Esophagus muscularis mucosa (tissue), 4 donors: ENCODE results near the gene C14orf119. TPM values are rescaled to one million over a fixed set of nuclear protein-coding genes. Genes with fewer than 3 reads are reported as not detected.

ENCODE experiments used
- DNase-seq: peaks from one replicate; pipeline ENCODE4 v3.0.0-alpha.2; 2017; ENCODE audit errors: extremely low spot score
- H3K27ac ChIP-seq, 4 donors: fragments of 200-600 bp; sonication (generic); replicated peaks in 1 of 4; 1 replicate in 3 of 4; 2 replicates in 1 of 4; pipeline ENCODE4 v1.5.1; 2016 to 2019; ENCODE audit warnings: mild to moderate bottlenecking in 1 of 4
- H3K27me3 ChIP-seq, 4 donors: fragments of 200-600 bp; sonication (generic); one replicate each; pipeline versions ENCODE4 v1.5.1 to v1.6.0; 2016 to 2019
- H3K36me3 ChIP-seq, 4 donors: fragments of 200-600 bp; sonication (generic); one replicate each; pipeline ENCODE4 v1.5.1; 2016 to 2019
- H3K4me1 ChIP-seq, 4 donors: fragments of 200-600 bp; sonication (generic); one replicate each; pipeline ENCODE4 v1.5.1; 2016 to 2019
- H3K4me3 ChIP-seq, 4 donors: fragments of 200-600 bp; sonication (generic); 1 replicate in 2 of 4; 2 replicates in 2 of 4; pipeline ENCODE4 v1.5.1; 2016 to 2019; ENCODE audit warnings: mild to moderate bottlenecking in 4 of 4, moderate library complexity in 1 of 4
- H3K9me3 ChIP-seq, 4 donors: fragments of 200-600 bp; sonication (generic); 1 replicate in 3 of 4; 2 replicates in 1 of 4; pipeline ENCODE4 v1.5.1; 2016 to 2019
- EP300 ChIP-seq: sonication (generic); formaldehyde crosslinking; IDR thresholded peaks from one replicate; pipeline ENCODE4 v1.6.1; 2017; ENCODE audit warnings: antibody characterized with exemption
- POLR2A ChIP-seq: fragments of 450-650 bp; IDR thresholded peaks from one replicate; pipeline ENCODE4 v1.6.1; 2017; ENCODE audit warnings: antibody characterized with exemption, moderate library complexity, mild to moderate bottlenecking, low read depth
- POLR2AphosphoS5 ChIP-seq, 2 donors: sonication (generic); formaldehyde crosslinking; IDR thresholded peaks; one replicate each; pipeline ENCODE4 v1.6.1; 2017; ENCODE audit warnings: antibody characterized with exemption in 2 of 2
- WGBS: methylation state at CpG from one replicate; pipeline ENCODE4 v1.1.5; 2018; 5-methylcytosine and 5-hydroxymethylcytosine counted together
- intact Hi-C: fragments of 100-400 bp; cut with DNase I; formaldehyde crosslinking; loops from one replicate; pipeline ENCODE4 v1.15.1; 2023
- total RNA-seq, 4 donors: library from RNA; depleted of rRNA; stranded (reverse); fragments of >200 nt; gene quantifications; one replicate each; pipeline versions ENCODE4 v1.1.0 to v1.2.1, GENCODE V29; 2016
- TF ChIP-seq, protein P1 (sequence below), 3 experiments: fragments of 200-600 bp in 2 of 3; fragments of 450-650 bp in 1 of 3; sonication (generic) in 2 of 3; IDR thresholded peaks; one replicate each; pipeline ENCODE4 v1.5.1; 2017 to 2019; ENCODE audit warnings: antibody characterized with exemption in 3 of 3, mild to moderate bottlenecking in 2 of 3, moderate library complexity in 1 of 3

Gene C14orf119
- total RNA-seq, 4 donors from 2014 or later: 21.2 to 42.5 (median 34.0) TPM

DNA sequence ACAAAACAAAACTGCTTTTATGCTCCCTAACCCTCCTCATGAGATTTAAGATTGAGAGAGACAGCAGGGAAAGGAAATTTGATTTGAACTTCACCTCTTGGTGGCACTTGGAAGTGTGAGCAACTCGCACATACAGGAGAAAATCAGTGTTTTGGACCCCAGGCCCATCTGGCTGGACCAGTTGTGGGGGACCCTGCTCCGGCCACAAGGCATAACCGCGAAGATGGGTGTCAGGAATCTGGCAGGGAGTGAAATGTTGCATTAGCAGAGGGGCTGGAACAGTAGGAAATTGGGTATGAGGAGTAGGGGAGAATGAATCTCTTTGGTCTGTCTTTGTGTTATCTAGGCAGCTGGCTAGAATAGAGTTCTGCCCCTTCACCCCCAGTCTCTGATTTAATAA, 8.3 kb downstream of the C14orf119 start:
- Histone ChIP-seq H3K4me3 (no peak overlapping the region), H3K9me3 (no peaks in the 10 kb centered on the region), H3K4me1 (peaks cover 0 to 14% (median 2%) of the 10 kb centered on the region in 4 donors), H3K27ac (no peak overlapping the region), H3K36me3 (peaks cover 0 to 11% (median 9%) of the 10 kb centered on the region in 4 donors), H3K27me3 (no peaks in the 10 kb centered on the region)
- intact Hi-C loops: no loop called here
- 75% methylated on average over 4 of the region's 4 CpGs for WGBS
- DNase-seq: no peak
- TF ChIP-seq POLR2AphosphoS5 (IDR thresholded peaks at IDR 0.05) (no peak), EP300 (no peak), POLR2A (no peak)
- TF ChIP-seq, protein P1, sequence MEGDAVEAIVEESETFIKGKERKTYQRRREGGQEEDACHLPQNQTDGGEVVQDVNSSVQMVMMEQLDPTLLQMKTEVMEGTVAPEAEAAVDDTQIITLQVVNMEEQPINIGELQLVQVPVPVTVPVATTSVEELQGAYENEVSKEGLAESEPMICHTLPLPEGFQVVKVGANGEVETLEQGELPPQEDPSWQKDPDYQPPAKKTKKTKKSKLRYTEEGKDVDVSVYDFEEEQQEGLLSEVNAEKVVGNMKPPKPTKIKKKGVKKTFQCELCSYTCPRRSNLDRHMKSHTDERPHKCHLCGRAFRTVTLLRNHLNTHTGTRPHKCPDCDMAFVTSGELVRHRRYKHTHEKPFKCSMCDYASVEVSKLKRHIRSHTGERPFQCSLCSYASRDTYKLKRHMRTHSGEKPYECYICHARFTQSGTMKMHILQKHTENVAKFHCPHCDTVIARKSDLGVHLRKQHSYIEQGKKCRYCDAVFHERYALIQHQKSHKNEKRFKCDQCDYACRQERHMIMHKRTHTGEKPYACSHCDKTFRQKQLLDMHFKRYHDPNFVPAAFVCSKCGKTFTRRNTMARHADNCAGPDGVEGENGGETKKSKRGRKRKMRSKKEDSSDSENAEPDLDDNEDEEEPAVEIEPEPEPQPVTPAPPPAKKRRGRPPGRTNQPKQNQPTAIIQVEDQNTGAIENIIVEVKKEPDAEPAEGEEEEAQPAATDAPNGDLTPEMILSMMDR (IDR thresholded peaks at IDR 0.05): no peak

DNA sequence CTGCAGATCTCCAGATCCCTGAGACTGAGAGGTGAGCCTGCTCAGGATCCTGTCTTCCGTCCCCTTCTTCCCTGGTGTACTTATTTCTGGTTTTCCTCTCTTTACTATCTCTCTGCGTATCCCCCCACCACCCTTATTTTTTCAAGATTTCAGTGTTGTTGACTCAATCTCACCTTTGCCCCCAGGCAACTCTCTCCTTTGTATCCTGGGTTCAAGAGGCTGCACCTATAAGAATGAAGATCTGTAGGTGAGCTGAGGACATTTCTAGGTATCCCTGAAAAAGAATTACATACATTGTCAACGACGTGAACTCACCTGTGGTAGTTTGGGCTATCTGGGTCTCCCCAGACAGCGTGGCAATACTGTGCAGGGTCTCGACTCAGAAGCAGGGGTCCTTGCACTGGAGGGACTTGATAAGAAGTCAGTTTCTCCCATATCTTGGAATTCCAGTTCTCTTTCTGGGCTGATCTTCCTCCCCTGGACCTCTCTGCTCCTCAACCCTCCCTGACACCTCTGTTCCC, 8.8 kb downstream of the C14orf119 start:
- no peaks in the 10 kb centered on the region for H3K9me3 ChIP-seq
- peaks cover 0 to 5% (median 3%) of the 10 kb centered on the region in 4 donors for H3K36me3 ChIP-seq
- WGBS: 91% methylated on average over 6 of the region's 6 CpGs
- peaks cover 0 to 13% (median 2%) of the 10 kb centered on the region in 4 donors for H3K4me1 ChIP-seq
- no peak overlapping the region for H3K27ac ChIP-seq
- intact Hi-C loops: no loop called here
- no peak for DNase-seq
- H3K4me3 ChIP-seq: no peak overlapping the region
- no peaks in the 10 kb centered on the region for H3K27me3 ChIP-seq
- TF ChIP-seq, protein P1 (IDR thresholded peaks at IDR 0.05): no peak
- no peak for TF ChIP-seq POLR2AphosphoS5 (IDR thresholded peaks at IDR 0.05)

DNA sequence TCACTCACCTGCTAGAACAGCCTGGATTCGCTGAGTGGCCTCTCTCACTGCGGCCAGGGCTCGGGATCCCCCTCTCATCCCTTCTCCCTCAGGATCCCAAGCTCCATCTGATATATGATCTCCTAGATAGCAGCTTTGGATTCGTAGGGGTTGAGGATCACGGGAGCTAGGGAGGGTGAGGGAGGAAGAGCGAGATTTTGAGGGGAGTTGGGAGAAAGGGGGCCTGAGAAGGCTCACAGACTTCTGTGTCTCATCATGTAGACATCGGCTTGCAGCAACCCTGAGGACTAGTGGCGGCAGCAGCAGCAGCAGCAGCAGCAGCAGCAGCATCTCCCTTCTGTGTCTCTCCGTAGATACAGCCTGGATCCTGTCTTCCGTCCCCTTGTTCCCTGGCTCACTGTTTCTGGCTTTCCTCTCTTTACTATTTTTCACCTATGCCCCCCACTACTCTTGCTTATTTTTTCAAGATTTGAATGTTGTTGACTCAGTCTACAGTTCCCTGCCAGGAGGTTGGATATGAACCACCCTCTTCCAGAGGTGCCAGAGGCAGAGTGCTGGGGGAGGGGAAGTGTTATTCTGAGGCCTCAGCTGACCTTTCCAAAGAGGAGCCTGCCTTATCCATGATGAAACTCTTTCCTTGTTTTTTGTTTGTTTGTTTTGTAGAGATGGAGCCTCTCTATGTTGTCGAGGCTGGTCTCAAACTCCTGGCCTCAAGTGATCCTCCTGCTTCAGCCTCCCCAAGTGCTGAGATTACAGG, 9.5 kb downstream of the C14orf119 start, which contains the start of gene CIROP:
Gene CIROP, minus strand, starts transcription at position 399 of the 757 bp plus-strand sequence. Its CDS starts 69 bp downstream, at position 330.
- intact Hi-C loops: no loop called here
- Histone ChIP-seq H3K27me3 (no peaks in the 10 kb centered on the region), H3K4me1 (peaks cover 0 to 9% (median 0%) of the 10 kb centered on the region in 4 donors), H3K4me3 (no peak within 1 kb of the TSS), H3K36me3 (no peaks in the 10 kb centered on the region), H3K27ac (no peak within 1 kb of the TSS), H3K9me3 (no peaks in the 10 kb centered on the region)
- TF ChIP-seq, protein P1 (IDR thresholded peaks at IDR 0.05): no peak
- no peak for TF ChIP-seq EP300
- TF ChIP-seq POLR2AphosphoS5 (IDR thresholded peaks at IDR 0.05): no peak
- no peak for DNase-seq
- 56% methylated on average over 11 of the region's 11 CpGs for WGBS

DNA sequence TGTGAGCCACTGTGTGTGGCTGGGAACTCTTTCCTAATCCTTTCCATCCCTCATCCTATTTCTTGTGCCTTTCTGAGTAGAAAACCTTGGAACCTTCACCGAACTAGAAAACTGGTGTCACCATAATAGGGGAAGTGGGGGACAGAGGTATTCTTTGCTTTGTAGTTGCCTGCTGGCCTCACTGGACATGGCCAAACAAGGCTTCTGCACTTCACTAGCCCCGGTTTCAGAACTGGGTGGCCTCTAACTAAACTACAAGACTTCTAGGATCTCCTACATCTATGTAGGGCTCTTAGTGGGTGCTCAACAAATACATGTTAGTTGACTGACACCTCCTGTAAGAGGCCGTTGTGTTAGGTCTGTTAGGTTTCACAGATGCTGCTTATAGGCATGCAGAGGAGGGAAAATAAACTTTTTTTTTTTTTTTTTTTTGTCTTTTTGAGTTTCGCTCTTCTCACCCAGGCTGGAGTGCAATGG, 10.1 kb downstream of the C14orf119 start:
- no peak overlapping the region for H3K4me3 ChIP-seq
- intact Hi-C loops: no loop called here
- 86% methylated on average over 4 of the region's 4 CpGs for WGBS
- no peaks in the 10 kb centered on the region for H3K36me3 ChIP-seq
- TF ChIP-seq EP300 (no peak), POLR2A (no peak), POLR2AphosphoS5 (IDR thresholded peaks at IDR 0.05) (no peak)
- TF ChIP-seq, protein P1 (IDR thresholded peaks at IDR 0.05): no peak
- H3K27me3 ChIP-seq: no peaks in the 10 kb centered on the region
- H3K27ac ChIP-seq: no peak overlapping the region
- H3K4me1 ChIP-seq: peaks cover 0 to 9% (median 0%) of the 10 kb centered on the region in 4 donors
- no peak for DNase-seq
- H3K9me3 ChIP-seq: no peaks in the 10 kb centered on the region
